DLD1 (cell line): Measurements from ENCODE around the gene TCHH.
"Not testable (repeated sequence)": the region's sequence is repeated elsewhere in the genome, so short reads cannot be mapped to it uniquely, and the experiment has no call there.

Source experiments
- in situ Hi-C: cut with HindIII; loops from 2 replicates; pipeline ENCODE4 v1.10.0; 2017; ENCODE audit warnings: low sequenced_read_pairs

TCHH gene, protein sequence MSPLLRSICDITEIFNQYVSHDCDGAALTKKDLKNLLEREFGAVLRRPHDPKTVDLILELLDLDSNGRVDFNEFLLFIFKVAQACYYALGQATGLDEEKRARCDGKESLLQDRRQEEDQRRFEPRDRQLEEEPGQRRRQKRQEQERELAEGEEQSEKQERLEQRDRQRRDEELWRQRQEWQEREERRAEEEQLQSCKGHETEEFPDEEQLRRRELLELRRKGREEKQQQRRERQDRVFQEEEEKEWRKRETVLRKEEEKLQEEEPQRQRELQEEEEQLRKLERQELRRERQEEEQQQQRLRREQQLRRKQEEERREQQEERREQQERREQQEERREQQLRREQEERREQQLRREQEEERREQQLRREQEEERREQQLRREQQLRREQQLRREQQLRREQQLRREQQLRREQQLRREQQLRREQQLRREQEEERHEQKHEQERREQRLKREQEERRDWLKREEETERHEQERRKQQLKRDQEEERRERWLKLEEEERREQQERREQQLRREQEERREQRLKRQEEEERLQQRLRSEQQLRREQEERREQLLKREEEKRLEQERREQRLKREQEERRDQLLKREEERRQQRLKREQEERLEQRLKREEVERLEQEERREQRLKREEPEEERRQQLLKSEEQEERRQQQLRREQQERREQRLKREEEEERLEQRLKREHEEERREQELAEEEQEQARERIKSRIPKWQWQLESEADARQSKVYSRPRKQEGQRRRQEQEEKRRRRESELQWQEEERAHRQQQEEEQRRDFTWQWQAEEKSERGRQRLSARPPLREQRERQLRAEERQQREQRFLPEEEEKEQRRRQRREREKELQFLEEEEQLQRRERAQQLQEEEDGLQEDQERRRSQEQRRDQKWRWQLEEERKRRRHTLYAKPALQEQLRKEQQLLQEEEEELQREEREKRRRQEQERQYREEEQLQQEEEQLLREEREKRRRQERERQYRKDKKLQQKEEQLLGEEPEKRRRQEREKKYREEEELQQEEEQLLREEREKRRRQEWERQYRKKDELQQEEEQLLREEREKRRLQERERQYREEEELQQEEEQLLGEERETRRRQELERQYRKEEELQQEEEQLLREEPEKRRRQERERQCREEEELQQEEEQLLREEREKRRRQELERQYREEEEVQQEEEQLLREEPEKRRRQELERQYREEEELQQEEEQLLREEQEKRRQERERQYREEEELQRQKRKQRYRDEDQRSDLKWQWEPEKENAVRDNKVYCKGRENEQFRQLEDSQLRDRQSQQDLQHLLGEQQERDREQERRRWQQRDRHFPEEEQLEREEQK (N-terminal part only)

DNA sequence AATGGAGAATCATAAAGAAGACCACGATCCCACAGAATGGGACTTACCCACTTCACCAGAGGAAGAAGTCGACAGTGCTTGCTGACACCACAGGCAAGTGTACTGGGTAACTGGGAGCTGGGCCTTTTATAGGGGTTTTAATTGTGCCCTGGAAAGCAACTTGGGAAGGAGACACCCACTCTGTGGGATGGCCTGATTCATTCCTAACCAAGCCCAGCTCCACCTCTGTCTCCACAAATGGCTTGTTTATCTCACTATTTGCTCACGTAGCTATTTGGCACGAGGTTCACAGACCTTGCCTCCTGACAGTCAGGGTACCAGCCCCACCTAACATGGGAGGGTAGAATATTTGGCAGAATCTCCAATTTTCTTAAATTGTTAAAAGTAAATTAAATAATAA, at the start of gene TCHH:
Gene TCHH (minus strand): TSS at position 101 of the 400 bp plus-strand sequence. CDS start 1,364 bp downstream, outside the sequence.
- in situ Hi-C loops, result no loop called here

- in situ Hi-C loops, result loop anchor here (25.0 kb wide), 1 partner anchor 102 kb away; no protein-coding TSS in a partner anchor
Measured at GRCh38 chr1:152164517-152165136, 49.4 kb upstream of the TCHH start.

GRCh38 chr1:152162792-152163463, 47.7 kb upstream of the TCHH start:
- in situ Hi-C loops, result loop anchor here (25.0 kb wide), 1 partner anchor 101 kb away; no protein-coding TSS in a partner anchor

DNA sequence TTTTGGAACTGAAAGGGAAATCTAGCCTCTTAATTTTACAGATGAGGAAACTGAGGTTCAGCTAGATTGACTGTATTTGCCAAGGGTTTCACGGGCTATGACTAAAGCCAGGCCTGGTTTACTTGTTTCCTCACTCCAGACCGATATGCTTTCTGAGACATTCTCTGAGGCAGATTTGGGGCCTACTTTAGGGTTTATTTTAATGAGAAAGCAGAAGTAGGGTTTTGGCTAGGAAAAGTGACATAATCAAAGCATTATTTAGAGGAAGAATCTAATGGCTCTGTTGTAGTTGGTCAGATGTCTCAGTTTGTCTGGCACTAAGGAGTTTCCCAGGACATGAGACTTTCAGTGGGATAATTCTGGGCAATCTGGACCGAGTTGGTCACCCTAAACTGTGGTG, 45.3 kb upstream of the TCHH start:
- in situ Hi-C loops, result loop anchor here (25.0 kb wide), 1 partner anchor 98 kb away; no protein-coding TSS in a partner anchor

DNA sequence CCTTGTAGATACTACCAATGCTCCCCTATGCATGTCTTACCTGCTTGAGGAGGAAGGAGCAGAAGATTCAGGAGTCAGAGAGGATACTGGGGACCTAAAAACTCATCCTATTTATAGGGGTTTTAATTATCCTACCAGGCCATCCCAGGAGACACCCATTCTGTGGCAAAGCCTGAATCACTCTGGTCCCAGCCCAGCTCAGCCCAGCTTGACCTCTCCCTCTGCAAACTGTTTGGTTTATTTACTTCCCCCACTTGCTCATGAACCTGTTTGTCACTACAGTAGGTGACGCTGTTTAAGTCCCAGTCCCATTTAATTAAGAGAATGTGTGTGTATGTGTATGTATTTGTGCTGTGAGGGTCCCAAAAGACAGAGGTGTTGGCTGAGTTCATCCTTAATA, 43.9 kb upstream of the TCHH start, which contains the start of gene RPTN:
Gene RPTN (minus strand): TSS at position 85 of the 400 bp plus-strand sequence. CDS start 1,339 bp downstream, outside the sequence.
- in situ Hi-C loops, result loop anchor here (25.0 kb wide), 1 partner anchor 97 kb away; no protein-coding TSS in a partner anchor

- in situ Hi-C loops, result loop anchor here (25.0 kb wide), 1 partner anchor 92 kb away; no protein-coding TSS in a partner anchor
Measured at GRCh38 chr1:152153996-152154395, 38.8 kb upstream of the TCHH start.

DNA sequence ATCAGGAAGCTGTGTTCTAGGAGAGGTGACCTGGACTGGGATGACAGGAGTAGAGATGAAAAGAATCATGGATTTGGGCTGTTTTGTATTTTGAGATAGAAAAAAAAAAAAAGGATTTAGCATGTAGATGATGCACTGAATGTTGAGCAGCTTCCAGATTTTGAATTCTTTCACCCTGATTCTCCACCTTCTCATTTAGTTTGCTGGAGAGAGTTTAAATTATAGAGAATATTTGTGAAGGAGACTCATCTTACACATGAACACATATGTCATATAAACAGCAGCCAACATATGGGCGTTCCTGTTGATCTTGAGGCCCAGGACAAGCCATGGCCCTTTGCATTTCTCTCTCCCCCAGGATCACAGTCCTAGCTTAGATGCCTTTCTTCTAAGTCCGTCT, 36.4 kb upstream of the TCHH start:
- in situ Hi-C loops, result loop anchor here (25.0 kb wide), 1 partner anchor 89 kb away; no protein-coding TSS in a partner anchor

DNA sequence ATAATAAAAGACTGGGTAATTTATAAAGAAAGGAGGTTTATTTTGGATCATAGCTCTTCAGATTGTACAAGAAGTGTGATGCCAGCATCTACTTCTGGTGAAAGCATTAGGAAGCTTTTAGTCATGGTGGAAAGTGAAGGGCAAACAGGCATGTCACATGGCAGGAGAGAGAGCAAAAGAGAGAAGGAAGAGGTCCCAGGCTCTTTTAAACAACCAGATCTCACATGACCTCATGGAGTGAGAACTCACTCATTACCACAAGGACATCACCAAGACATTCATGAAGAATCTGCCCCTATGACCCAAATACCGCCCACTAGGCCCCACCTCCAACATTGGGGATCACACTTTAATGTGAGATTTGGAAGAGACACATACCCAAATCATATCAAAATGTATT, 33.7 kb upstream of the TCHH start:
- in situ Hi-C loops, result no loop called here

GRCh38 chr1:152148051-152148450, 32.8 kb upstream of the TCHH start:
- in situ Hi-C loops, result no loop called here

DNA sequence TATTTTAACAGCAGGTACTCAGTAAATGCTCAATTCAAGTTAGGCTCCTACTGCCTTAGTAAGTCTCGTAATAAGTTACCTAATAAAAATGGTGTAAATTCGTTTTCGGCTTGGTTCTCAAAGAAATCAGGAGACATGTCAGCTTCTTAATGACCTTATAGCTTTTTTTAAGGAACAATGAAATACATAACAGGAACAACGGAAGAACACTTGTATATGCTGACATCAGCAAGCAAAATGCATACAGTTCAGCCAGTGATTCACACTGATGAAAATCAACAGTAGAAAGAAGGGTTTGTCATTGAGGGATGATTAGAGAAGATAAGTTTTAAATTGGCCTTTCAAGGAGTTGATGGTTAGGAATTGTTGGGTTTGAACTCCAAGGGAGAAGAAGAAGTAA, 30.5 kb upstream of the TCHH start:
- in situ Hi-C loops, result no loop called here

- in situ Hi-C loops, result not testable (repeated sequence)
Measured at GRCh38 chr1:152144674-152145183, 29.5 kb upstream of the TCHH start.

- in situ Hi-C loops, result no loop called here
Measured at GRCh38 chr1:152143150-152143887, 28.1 kb upstream of the TCHH start.

GRCh38 chr1:152141971-152142584, 26.8 kb upstream of the TCHH start:
- in situ Hi-C loops, result no loop called here

- in situ Hi-C loops, result no loop called here
Measured at GRCh38 chr1:152137215-152137614, 22.0 kb upstream of the TCHH start.

GRCh38 chr1:152130186-152130585, 14.9 kb upstream of the TCHH start:
- in situ Hi-C loops, result no loop called here

DNA sequence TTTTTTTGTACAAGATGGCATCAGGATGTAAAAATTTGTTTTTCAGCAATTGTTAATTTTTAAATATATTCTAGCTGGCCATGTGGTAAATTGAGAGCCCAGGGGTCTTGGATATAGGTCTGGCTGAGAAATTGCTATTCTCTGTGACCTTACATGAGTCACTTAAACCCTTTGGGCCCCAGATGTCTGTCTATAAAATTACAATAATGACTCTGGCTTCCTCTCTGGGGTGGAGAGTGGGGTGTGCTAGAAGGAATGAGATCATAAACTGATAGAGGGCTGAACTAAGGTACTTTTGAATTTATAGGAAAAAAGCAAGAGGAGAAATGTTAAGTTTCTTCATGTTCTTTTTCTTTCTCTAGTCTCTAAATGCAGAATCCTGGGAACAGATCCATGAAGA, 12.4 kb upstream of the TCHH start:
- in situ Hi-C loops, result no loop called here

GRCh38 chr1:152125834-152126443, 10.7 kb upstream of the TCHH start:
- in situ Hi-C loops, result no loop called here

- in situ Hi-C loops, result no loop called here
Measured at GRCh38 chr1:152118915-152119314, 3.7 kb upstream of the TCHH start.
